Kidney epithelial cell (primary cell): ENCODE results near the gene ALG9. TPM values are rescaled to one million over a fixed set of nuclear protein-coding genes. Genes with fewer than 3 reads are reported as not detected.
A peak's percentile ranks its signal among the peaks of the same experiment; 100 is the strongest.

ENCODE experiments used
- DNase-seq: peaks from one replicate; pipeline ENCODE4 v3.0.0-alpha.2; 2010; ENCODE audit warnings: low read depth
- H3K27me3 ChIP-seq: 2 replicates; pipeline ENCODE4 v1.6.0; 2011; ENCODE audit warnings: low read length; ENCODE audit not compliant: control insufficient read depth, insufficient read depth
- H3K36me3 ChIP-seq: 2 replicates; pipeline ENCODE4 v1.5.1; 2011; ENCODE audit warnings: low read length; ENCODE audit not compliant: control insufficient read depth, insufficient read depth
- H3K4me3 ChIP-seq: 2 replicates; pipeline ENCODE4 v1.5.1; 2011; ENCODE audit warnings: low read depth, mild to moderate bottlenecking, control low read depth, low read length
- total RNA-seq: library from RNA; depleted of rRNA; stranded (reverse); fragments of >200 nt; gene quantifications from 2 replicates; pipeline ENCODE4 v1.2.3, GENCODE V29; 2015
- TF ChIP-seq, protein P1 (sequence below): IDR thresholded peaks from 2 replicates; pipeline ENCODE4 v1.5.1; 2011; ENCODE audit warnings: mild to moderate bottlenecking, moderate library complexity, low read length, control low read depth, inconsistent platforms; ENCODE audit not compliant: insufficient read depth, poor library complexity, severe bottlenecking

ALG9 gene
- total RNA-seq, 1 donor from 2014 or later, result 33.8 TPM

DNA sequence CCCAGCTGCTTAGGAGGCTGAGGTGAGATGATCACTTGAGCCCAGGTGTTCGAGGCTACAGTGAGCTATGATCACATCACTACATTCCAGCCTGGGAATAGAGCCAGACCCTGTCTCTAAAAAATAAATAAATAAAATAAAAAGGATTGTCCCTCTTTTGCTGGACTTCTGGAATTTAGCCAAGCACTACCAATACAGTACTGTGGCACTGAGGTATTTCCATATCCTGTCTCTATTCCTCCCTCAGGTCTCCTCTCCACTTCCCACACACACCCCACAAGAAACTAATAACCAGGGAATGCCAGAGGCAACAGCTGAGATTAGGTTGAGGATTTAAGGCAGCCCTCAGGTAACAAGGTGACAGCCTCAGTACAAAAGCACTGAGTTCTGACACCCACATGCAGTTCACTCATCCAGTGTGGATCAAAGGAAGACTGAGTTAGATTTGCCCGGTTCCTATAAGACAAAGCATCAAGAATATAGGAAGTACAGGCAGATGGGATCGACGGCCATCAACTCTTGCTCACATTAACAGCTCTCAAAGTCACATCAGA lies 100.7 kb downstream of the ALG9 start:
- H3K36me3 ChIP-seq, result no peaks in the 10 kb centered on the region
- DNase-seq, result no peak
- TF ChIP-seq, protein P1, sequence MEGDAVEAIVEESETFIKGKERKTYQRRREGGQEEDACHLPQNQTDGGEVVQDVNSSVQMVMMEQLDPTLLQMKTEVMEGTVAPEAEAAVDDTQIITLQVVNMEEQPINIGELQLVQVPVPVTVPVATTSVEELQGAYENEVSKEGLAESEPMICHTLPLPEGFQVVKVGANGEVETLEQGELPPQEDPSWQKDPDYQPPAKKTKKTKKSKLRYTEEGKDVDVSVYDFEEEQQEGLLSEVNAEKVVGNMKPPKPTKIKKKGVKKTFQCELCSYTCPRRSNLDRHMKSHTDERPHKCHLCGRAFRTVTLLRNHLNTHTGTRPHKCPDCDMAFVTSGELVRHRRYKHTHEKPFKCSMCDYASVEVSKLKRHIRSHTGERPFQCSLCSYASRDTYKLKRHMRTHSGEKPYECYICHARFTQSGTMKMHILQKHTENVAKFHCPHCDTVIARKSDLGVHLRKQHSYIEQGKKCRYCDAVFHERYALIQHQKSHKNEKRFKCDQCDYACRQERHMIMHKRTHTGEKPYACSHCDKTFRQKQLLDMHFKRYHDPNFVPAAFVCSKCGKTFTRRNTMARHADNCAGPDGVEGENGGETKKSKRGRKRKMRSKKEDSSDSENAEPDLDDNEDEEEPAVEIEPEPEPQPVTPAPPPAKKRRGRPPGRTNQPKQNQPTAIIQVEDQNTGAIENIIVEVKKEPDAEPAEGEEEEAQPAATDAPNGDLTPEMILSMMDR, result no peak
- no peaks in the 10 kb centered on the region for H3K27me3 ChIP-seq
- no peak overlapping the region for H3K4me3 ChIP-seq

DNA sequence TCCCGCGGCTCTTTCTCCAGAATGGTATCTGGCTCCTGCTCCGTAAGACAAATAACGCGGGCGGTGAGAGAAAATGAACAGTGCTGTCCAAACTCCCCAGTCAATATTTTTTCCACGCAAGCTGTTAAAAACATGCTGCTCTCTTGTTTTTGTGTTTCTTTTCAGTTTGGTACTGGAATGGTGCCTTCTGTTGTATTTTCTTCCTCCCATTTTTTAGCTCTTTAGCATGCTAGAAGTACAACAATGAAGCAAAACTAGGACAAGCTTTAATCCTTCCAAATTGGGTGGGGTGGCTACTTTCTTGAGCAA lies 104.6 kb downstream of the ALG9 start:
- Histone ChIP-seq H3K4me3 (peak overlapping the region; percentile 81), H3K36me3 (peaks cover 1% of the 10 kb centered on the region), H3K27me3 (no peaks in the 10 kb centered on the region)
- TF ChIP-seq, protein P1, result no peak
- DNase-seq, result no peak

DNA sequence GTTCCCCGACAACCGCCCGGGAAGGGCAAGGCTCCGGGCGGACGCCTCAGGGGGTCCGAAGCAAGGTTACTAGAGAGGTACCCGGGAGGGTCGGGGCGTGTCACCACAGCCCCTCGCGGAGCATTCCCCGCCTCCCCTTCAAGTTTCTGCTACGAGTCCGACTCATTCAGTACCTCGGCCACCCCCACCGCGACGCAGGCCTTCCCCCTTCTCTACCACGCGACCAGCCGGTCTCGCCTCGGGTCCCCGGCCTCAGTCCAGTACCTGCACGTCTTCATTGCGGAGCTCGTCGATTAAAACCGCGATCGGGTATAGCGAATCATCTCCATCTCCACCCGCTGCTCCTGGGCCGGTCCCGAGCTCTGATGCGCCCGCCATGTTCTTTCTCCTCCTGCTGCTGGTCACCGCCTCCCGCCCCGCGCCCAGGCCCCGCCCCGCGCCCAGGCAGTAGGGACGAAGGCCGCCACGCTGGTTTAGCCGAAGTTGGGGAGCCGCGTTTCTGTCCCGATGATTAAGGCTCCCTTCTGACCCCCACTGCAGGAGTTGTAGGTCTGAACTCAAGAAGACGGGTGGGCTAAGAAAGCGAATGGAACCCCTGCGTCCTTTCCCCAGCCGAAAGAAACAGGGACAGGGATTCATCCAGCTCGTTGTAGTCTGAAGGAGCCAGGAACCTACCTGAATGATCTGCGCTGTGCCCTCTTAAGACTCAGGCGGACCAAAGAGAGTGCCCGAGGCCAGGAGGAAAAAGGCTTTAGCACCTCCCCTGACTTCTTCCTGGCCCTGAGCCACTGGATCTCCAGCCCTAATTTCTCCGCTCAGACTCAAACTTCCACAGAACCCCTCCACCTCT lies 105.2 kb downstream of the ALG9 start, which contains the start of gene PPP2R1B:
Gene PPP2R1B (minus strand): TSS at position 406 of the 850 bp plus-strand sequence. CDS start 28 bp downstream, at position 378.
- Histone ChIP-seq H3K27me3 (no peaks in the 10 kb centered on the region), H3K4me3 (peak within 1 kb of the TSS; percentile 81), H3K36me3 (peaks cover 1% of the 10 kb centered on the region)
- TF ChIP-seq, protein P1, result no peak
- DNase-seq, result peak; percentile 38

GRCh38 chr11:111765320-111765983 lies 105.9 kb downstream of the ALG9 start:
- Histone ChIP-seq H3K27me3 (no peaks in the 10 kb centered on the region), H3K36me3 (peaks cover 1% of the 10 kb centered on the region), H3K4me3 (peak overlapping the region; percentile 81)
- DNase-seq, result no peak
- TF ChIP-seq, protein P1, result no peak

GRCh38 chr11:111764621-111765020 lies 106.8 kb downstream of the ALG9 start:
- no peaks in the 10 kb centered on the region for H3K27me3 ChIP-seq
- TF ChIP-seq, protein P1, result no peak

More at GRCh38 chr11:111764621-111765020, 106.8 kb downstream of the ALG9 start:
- H3K36me3 ChIP-seq, result peaks cover 1% of the 10 kb centered on the region
- DNase-seq, result no peak
- peak overlapping the region; percentile 81 for H3K4me3 ChIP-seq
